ENCODE results near the gene ELMO1.

ELMO1 gene

DNA sequence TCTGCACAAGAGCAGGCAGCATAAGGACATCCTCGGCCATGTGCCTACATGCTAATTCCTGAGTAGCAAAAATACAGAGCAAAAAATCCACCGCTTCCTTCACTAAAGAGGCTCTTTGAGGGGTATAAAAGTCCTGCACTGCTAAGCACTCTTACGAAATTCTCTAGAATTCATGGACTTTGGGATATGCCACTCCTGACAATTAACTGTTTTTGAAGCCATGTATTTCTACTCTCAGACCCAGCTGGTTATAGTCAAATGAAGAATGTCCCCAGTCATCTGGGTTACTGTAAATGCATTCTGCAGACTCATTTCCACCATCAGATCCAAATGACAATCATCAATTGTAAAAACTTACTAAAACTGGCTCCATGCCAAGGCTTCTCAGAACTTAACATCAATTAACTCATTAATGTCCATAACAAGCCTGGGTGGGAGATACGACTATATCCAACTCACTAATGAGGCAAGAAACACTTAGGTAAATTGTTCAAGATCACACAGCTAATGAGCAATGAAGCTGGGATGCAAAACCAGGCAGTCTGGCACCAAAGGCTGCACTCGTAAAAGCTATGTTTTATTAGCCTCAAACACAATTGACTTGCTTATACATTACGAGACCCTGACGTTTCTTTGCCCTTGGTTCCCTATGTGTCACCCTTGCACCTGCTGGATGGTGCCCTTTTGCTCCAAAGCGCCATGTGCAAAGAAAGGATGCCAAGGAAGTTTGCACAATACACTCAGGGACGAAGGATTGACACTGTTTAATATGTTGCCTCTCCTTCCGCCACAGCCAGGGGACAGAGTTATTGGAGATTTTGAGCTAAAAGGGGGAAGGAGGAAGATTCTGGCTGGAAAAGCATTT, 250.4 kb downstream of the ELMO1 start:
- no peak for DNase-seq (ENCODE audit: low read depth in 2 of 3, low spot score in 2 of 3)

DNA sequence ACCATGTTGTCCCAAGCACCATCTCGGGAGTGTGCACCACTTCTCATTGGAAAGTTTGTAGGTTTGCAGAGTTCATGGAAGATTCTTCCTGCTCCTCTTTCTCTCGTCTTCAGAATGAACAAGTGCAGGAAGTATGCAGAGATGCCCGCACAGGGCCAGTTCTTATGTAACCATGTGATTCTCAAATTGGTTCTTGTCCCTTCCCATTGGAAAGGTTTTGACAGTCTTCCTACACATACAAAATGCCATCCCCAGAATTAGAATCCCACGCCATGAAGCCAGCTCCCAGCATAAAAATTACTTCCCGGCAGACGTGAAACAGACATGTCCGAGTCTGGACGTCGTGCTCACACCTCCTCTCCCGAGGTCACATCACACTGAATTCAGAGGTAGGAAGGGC, 251.6 kb downstream of the ELMO1 start:
- DNase-seq (ENCODE audit: low read depth in 2 of 3, low spot score in 2 of 3), result no peak

DNA sequence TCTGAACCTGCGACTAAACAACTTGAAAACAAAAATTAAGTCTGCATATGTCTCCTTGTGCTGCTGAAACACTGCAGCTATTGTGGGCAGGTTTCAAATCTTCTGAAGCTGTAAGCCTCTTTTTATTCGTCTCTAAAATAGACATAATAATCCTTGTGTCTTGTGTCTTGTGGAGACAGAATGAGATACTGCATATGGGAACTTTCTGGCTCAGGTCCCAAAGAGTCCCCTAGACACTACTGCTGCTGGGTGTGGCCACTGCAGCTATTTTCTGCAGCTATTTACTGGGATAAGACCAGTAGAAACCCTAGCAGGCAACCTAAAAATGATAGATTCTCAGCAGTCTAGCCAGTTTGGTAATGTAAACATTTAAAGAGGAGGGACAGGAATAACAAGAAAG, 252.0 kb downstream of the ELMO1 start:
- DNase-seq (ENCODE audit: low read depth in 2 of 3, low spot score in 2 of 3), result no peak

DNA sequence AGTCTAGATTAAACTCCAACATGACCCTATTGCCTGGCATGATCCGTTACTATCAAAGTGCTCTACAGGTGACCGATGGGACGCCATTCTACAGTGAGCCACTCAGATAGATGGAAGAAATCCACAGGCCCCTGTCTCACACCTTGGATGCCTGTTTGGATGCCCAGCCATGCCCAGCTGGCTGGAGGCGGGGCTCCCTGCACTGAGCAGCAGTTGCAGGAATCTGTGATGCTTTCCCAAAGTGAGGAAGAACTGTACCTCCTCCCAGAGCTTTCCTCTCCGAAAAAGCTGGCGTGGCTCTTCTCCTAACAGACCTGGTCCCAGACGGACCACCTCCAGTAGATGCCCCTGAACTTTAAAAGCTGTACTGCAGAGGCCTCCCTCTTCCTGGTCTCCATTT, 253.3 kb downstream of the ELMO1 start:
- DNase-seq (ENCODE audit: low read depth in 2 of 3, low spot score in 2 of 3), result no peak

- no peak for DNase-seq (ENCODE audit: low read depth in 2 of 3, low spot score in 2 of 3)
Measured at GRCh38 chr7:37194943-37195342, 253.7 kb downstream of the ELMO1 start.

- DNase-seq (ENCODE audit: low read depth in 2 of 3, low spot score in 2 of 3), result no peak
Measured at GRCh38 chr7:37193775-37194135, 254.9 kb downstream of the ELMO1 start.

GRCh38 chr7:37193087-37193774, 255.4 kb downstream of the ELMO1 start:
- DNase-seq (ENCODE audit: low read depth in 2 of 3, low spot score in 2 of 3), result no peak

DNA sequence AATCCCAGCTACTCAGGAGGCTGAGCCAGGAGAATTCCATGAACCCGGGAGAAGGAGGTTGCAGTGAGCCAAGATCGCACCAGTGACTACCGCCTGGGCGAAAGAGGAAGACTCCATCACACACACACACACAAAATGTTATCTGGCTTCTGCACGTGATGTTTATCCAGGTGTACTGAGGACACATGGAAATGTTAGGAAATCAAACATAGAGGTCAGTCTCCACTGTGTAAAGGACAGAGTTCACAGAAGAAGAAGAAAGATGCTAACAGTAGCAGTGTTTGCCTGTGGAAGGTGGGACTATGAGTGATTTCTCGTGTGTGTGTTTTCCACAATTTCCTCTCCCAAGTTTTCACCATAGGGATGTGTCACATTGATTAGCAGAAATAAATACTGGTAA, 256.9 kb downstream of the ELMO1 start:
- DNase-seq (ENCODE audit: low read depth in 2 of 3, low spot score in 2 of 3), result no peak

DNA sequence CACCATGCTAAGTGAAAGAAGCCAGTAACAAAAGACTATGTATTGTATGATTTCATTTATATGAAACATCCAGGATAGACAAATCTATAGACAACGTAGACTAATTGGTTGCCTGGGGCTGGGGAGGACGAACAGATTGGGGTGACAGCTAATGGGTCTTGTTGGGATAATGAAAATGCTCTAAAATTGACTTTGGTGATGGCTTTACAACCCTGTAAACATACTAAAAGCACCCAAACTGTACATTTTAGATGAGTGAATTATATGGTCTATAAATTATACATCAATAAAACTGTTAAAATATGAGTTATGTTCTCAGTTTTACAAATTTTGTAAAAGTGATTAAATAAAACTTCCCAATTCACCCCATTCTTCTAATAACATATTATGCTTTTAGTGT, 261.5 kb downstream of the ELMO1 start:
- DNase-seq (ENCODE audit: low read depth in 2 of 3, low spot score in 2 of 3), result no peak

DNA sequence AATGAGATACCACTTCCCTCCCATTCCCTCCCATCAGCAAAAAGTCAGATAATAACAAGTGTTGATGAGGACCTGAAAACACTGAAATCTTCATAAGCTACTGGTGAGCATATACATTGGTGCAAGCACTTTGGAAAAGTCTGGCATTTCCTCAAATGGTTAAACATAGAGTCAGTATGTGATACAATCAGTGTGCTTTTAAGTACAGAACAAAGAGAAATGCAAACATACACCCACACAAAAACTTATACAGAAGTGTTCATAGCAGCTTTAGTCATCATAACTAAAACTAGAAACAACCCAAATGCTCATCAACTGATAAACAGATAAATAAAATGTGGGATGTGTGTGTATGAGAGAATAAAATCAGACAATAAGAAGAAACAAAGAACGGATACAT, 261.9 kb downstream of the ELMO1 start:
- DNase-seq (ENCODE audit: low read depth in 2 of 3, low spot score in 2 of 3), result no peak

DNA sequence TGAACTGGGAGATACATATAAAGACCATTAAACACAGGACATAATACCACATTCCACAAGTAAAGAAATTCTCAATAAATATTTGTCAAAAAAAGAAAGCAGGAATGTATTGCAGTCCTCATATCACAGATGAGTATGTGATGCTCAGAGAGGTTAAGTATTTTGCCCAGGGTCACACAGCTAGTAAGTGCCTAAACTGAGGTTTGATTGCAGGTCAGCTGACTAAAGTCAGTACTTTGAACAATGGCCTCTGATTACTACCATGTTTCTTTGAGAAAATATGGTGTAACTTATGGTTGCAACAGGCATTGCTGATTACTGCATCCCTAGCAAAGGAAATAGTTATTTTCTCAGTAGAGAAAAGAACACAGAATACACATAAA, 267.1 kb downstream of the ELMO1 start:
- DNase-seq (ENCODE audit: low read depth in 2 of 3, low spot score in 2 of 3), result no peak

- no peak for DNase-seq (ENCODE audit: low read depth in 2 of 3, low spot score in 2 of 3)
Measured at GRCh38 chr7:37180828-37181549, 267.7 kb downstream of the ELMO1 start.

GRCh38 chr7:37176079-37176478, 272.6 kb downstream of the ELMO1 start:
- no peak for DNase-seq (ENCODE audit: low read depth in 2 of 3, low spot score in 2 of 3)

DNA sequence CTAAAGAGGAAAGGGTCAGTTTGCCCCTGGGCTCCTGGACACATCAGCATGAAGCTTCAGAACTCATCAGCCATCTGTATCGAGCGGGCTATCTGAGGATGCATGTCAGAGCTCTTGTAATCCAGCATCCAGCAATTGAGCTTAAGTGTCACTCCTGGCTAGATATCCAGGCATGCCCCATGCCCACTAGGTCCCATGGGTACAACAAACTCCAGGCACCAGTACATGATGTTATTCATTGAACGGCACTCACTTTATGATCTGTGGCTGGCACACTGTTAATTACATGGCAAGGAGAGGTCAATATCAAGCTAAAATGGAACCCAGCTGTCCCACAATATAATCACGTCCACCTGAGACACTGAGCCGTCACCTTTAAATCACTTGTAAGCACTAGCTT, 274.2 kb downstream of the ELMO1 start:
- no peak for DNase-seq (ENCODE audit: low read depth in 2 of 3, low spot score in 2 of 3)

DNA sequence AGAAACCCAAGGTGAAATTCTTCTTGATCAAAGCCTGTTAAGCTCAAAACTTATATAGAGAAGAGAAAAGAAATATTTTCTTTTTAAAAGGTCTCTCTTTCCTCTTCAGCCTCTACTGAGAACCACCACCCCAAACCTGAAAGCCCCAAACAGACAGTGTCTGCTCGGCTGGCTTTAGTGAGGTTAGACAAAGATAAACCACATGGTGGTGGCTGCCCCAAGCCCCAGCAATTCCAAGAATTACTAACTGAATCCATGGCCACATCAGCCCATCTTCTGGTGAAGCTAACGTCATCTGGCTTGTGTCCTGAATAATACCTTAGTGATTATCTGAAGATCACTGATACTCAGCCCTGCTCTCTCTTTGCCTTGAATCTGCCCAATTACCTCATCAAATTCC, 275.0 kb downstream of the ELMO1 start:
- no peak for DNase-seq (ENCODE audit: low read depth in 2 of 3, low spot score in 2 of 3)

GRCh38 chr7:37162106-37162505, 286.6 kb downstream of the ELMO1 start:
- DNase-seq (ENCODE audit: low read depth in 2 of 3, low spot score in 2 of 3), result no peak

DNA sequence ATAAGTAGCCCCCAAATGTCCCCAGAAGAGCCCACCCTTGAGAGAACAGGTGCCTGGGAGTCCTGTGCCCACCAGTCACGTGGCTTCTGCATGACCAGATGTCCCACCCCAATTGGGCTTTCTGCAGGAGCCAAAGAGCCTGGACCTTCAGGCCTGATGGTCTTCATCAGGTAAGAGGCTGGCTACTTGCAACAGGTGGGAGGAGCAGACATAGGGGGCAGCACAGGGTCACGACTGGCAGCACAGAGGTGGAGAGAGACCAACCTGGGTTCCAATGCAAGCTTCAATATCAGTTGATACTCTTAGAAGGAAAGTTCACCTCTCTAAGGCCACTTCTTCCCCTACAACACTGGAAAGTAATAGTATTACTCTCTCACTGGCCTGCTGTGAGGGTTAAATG, 288.0 kb downstream of the ELMO1 start:
- no peak for DNase-seq (ENCODE audit: low read depth in 2 of 3, low spot score in 2 of 3)

GRCh38 chr7:37153376-37153775, 295.3 kb downstream of the ELMO1 start:
- no peak for DNase-seq (ENCODE audit: low read depth in 2 of 3, low spot score in 2 of 3)

DNA sequence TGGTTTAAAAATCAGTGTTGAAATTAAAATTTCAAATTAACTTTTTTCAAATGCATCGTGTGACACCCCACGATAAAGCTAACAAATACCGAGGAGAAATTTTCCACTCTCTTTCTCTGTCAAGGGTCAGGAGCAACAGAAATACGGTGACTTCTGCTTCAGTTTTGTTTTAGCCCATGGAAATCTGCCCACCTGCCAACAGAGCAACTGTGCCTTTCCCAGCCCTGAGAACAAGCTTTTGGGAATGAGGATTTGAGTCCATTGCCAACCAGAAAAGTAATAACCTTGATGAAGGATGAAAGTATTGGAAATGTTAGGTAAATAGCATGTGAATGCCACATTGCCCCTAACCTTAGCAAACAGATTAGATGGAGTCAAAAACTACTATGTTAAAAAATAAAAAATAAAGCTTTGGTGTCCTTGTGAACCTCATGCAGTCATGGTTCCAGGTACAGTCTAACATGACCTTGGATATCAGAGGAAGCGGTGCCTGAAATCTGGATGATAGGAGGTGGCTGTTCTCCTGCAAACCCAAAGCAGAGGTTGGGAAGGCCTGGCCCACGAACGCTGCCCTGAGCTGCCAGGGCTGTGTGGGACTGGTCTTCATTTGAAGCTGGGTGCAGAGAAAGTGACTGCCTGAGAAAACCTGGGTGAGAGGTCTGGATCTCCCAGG, 296.8 kb downstream of the ELMO1 start:
- no peak for DNase-seq (ENCODE audit: low read depth in 2 of 3, low spot score in 2 of 3)

DNA sequence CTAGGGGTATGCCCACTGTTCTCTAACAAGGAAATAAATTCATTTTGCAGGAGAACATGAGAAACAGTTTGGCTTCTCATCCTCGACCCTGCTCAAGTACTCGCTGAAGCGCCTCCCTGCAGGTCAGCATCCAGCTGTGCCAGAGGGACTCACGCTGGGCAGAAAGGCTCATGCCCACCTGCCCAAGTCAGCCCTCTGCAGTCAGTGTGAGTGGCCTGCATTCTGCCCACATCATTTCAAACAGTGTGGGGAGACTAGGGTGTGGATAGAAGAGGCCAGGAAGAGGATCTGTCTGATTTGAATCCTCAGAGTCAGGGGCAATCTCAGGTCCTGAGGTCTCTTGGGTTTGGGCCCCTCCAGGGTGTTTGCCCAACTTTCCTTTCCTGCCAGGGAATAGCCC, 297.8 kb downstream of the ELMO1 start:
- no peak for DNase-seq (ENCODE audit: low read depth in 2 of 3, low spot score in 2 of 3)

DNA sequence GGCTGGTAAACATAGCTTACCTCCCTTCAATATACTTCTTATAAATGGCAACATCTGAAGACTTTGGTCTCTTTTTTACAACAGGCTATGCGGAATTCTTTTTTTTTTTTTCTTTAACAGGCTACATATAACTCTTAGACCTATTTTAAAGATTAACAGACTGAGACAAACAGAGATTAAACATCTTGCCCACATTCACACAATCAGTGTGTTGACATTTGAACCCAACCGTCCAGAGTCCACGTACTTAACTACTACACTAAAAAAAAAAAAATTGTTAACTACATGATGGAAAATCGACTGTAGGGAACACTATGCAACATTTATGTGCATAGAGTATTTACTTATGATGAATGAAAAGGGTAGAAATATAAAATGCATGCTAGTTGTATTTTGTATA, 298.5 kb downstream of the ELMO1 start:
- DNase-seq (ENCODE audit: low read depth in 2 of 3, low spot score in 2 of 3), result no peak

- no peak for DNase-seq (ENCODE audit: low read depth in 2 of 3, low spot score in 2 of 3)
Measured at GRCh38 chr7:37149773-37150124, 298.9 kb downstream of the ELMO1 start.

Data from activated CD8-positive, alpha-beta memory T cell treated with anti-CD3 and anti-CD28 coated beads for 48 hours (primary cell).